ENCODE results near the gene MRTFB. TPM values are rescaled to one million over a fixed set of nuclear protein-coding genes. Genes with fewer than 3 reads are reported as not detected.
A peak's percentile ranks its signal among the peaks of the same experiment; 100 is the strongest.

MRTFB gene
- total and polyA plus RNA-seq, 2 of the 13 experiments (the other 11 are each of a cell fraction or from before 2014, with no cell fraction given): 11.4 to 14.0 TPM

GRCh38 chr16:14105760-14106375 lies 34.7 kb downstream of the MRTFB start (continued):
- TF ChIP-seq, protein P1, sequence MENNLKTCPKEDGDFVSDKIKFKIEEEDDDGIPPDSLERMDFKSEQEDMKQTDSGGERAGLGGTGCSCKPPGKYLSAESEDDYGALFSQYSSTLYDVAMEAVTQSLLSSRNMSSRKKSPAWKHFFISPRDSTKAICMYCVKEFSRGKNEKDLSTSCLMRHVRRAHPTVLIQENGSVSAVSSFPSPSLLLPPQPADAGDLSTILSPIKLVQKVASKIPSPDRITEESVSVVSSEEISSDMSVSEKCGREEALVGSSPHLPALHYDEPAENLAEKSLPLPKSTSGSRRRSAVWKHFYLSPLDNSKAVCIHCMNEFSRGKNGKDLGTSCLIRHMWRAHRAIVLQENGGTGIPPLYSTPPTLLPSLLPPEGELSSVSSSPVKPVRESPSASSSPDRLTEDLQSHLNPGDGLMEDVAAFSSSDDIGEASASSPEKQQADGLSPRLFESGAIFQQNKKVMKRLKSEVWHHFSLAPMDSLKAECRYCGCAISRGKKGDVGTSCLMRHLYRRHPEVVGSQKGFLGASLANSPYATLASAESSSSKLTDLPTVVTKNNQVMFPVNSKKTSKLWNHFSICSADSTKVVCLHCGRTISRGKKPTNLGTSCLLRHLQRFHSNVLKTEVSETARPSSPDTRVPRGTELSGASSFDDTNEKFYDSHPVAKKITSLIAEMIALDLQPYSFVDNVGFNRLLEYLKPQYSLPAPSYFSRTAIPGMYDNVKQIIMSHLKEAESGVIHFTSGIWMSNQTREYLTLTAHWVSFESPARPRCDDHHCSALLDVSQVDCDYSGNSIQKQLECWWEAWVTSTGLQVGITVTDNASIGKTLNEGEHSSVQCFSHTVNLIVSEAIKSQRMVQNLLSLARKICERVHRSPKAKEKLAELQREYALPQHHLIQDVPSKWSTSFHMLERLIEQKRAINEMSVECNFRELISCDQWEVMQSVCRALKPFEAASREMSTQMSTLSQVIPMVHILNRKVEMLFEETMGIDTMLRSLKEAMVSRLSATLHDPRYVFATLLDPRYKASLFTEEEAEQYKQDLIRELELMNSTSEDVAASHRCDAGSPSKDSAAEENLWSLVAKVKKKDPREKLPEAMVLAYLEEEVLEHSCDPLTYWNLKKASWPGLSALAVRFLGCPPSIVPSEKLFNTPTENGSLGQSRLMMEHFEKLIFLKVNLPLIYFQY (CRISPR knock-in tag; IDR thresholded peaks at IDR 0.05; ENCODE audit: borderline replicate concordance): no peak
- TF ChIP-seq KAT8 (CRISPR knock-in tag; IDR thresholded peaks at IDR 0.05) (no peak; the same call in 1 of the 2 replicates), ARID2 (CRISPR knock-in tag; IDR thresholded peaks at IDR 0.05; ENCODE audit: borderline replicate concordance) (0 out of 2 replicates have a peak, but pooled peaks have one; percentile 59), ARNT (IDR thresholded peaks at IDR 0.05) (no peak), HNRNPUL1 (IDR thresholded peaks at IDR 0.05; ENCODE audit: low read depth, low read length) (no peak), REPIN1 (CRISPR knock-in tag; IDR thresholded peaks at IDR 0.05; ENCODE audit: borderline replicate concordance, low read depth) (0 out of 2 replicates have a peak, but pooled peaks have one; percentile 12), RCOR2 (CRISPR knock-in tag; IDR thresholded peaks at IDR 0.05) (no peak), ZNF567 (CRISPR knock-in tag; IDR thresholded peaks at IDR 0.05; ENCODE audit: borderline replicate concordance) (no peak), TEAD3 (CRISPR knock-in tag; optimal IDR thresholded peaks at IDR 0.05; ENCODE audit: borderline replicate concordance) (no peak), ZNF468 (CRISPR knock-in tag; IDR thresholded peaks at IDR 0.05) (no peak), NR0B2 (CRISPR knock-in tag; IDR thresholded peaks at IDR 0.05) (no peak), ZNF605 (CRISPR knock-in tag; IDR thresholded peaks at IDR 0.05) (no peak), HNRNPK (IDR thresholded peaks at IDR 0.05; ENCODE audit: low read depth, low read length, poor library complexity, severe bottlenecking) (no peak), POLR2A (IDR thresholded peaks at IDR 0.05; ENCODE audit: insufficient read depth in 1 of 2, low read depth in 2 of 2, low read length in 2 of 2) (peak in 1 of 2 experiments; percentile 30; a peak in 1 of 4 replicates), ZNF614 (CRISPR knock-in tag; IDR thresholded peaks at IDR 0.05; ENCODE audit: borderline replicate concordance) (no peak), ZNF143 (CRISPR knock-in tag; IDR thresholded peaks at IDR 0.05) (no peak), ZC3H4 (CRISPR knock-in tag; IDR thresholded peaks at IDR 0.05; ENCODE audit: borderline replicate concordance) (no peak), SRSF9 (IDR thresholded peaks at IDR 0.05; ENCODE audit: borderline replicate concordance, insufficient read depth, low read depth, low read length, poor library complexity, severe bottlenecking) (no peak), FOXK1 (CRISPR knock-in tag; IDR thresholded peaks at IDR 0.05; ENCODE audit: borderline replicate concordance, low read depth) (peak; percentile 28; the same call in 1 of the 2 replicates), MXI1 (IDR thresholded peaks at IDR 0.05; ENCODE audit: borderline replicate concordance, low read depth, low read length) (peak; percentile 25; the same call in 1 of the 3 replicates), ZNF672 (CRISPR knock-in tag; IDR thresholded peaks at IDR 0.05) (no peak)
- TF ChIP-seq, protein P2, sequence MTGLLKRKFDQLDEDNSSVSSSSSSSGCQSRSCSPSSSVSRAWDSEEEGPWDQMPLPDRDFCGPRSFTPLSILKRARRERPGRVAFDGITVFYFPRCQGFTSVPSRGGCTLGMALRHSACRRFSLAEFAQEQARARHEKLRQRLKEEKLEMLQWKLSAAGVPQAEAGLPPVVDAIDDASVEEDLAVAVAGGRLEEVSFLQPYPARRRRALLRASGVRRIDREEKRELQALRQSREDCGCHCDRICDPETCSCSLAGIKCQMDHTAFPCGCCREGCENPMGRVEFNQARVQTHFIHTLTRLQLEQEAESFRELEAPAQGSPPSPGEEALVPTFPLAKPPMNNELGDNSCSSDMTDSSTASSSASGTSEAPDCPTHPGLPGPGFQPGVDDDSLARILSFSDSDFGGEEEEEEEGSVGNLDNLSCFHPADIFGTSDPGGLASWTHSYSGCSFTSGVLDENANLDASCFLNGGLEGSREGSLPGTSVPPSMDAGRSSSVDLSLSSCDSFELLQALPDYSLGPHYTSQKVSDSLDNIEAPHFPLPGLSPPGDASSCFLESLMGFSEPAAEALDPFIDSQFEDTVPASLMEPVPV (CRISPR knock-in tag; IDR thresholded peaks at IDR 0.05): 0 out of 2 replicates have a peak, but pooled peaks have one; percentile 56

All from HepG2 (cell line).